ENCODE data around the gene CHSY3. TPM values are rescaled to one million over a fixed set of nuclear protein-coding genes. Genes with fewer than 3 reads are reported as not detected.

CHSY3 gene
- total RNA-seq, 1 donor from 2014 or later = 51.3 TPM

DNA sequence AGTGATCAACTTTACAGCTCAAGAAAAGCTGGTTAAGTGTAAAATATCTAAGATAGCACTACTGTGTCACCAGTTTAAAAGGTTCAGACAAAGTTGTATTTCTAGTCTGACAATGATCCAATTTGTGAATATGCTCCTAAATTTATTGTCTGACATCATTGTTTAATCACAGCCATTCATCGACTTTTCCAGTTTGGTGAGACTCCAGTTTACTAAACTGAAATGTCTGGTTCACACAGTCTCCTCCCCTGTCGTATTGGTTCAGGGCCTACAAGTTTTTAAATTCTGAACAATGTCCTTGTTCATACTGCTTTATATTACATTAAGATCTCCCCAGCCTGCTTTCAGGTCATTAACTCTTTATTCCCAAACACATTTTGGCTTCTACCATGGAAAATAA is 161.4 kb downstream of the CHSY3 start:
- H3K9me3 ChIP-seq = no peaks in the 10 kb centered on the region

DNA sequence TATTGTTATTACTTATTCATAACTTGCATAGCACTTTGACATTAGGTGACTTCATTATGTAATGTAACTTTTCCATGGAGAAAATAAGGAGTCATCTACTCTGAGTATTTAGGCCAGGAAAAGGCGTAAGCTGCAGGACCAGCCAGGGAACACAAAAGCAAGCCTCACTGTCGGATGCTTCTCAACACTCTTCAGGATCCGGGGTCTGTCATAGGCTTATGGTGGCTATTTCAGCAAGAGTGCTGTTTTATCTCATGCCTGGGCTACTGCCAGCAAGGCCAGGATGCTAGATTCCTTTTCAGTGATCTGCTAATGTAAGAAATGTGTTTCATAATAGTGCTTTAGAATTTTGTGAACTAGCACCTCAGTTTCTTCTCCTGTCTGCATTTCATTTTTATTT is 162.4 kb downstream of the CHSY3 start:
- no peaks in the 10 kb centered on the region for H3K9me3 ChIP-seq
- H3K4me3 ChIP-seq = no peak overlapping the region
- peak in 1 of 2 donors; percentile 65 for DNase-seq (ENCODE audit: low spot score in 2 of 2)
- TF ChIP-seq, protein P1, sequence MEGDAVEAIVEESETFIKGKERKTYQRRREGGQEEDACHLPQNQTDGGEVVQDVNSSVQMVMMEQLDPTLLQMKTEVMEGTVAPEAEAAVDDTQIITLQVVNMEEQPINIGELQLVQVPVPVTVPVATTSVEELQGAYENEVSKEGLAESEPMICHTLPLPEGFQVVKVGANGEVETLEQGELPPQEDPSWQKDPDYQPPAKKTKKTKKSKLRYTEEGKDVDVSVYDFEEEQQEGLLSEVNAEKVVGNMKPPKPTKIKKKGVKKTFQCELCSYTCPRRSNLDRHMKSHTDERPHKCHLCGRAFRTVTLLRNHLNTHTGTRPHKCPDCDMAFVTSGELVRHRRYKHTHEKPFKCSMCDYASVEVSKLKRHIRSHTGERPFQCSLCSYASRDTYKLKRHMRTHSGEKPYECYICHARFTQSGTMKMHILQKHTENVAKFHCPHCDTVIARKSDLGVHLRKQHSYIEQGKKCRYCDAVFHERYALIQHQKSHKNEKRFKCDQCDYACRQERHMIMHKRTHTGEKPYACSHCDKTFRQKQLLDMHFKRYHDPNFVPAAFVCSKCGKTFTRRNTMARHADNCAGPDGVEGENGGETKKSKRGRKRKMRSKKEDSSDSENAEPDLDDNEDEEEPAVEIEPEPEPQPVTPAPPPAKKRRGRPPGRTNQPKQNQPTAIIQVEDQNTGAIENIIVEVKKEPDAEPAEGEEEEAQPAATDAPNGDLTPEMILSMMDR (IDR thresholded peaks at IDR 0.05) = no peak
- no peaks in the 10 kb centered on the region for H3K36me3 ChIP-seq
- H3K4me1 ChIP-seq = peaks cover 0 to 21% of the 10 kb centered on the region in 2 donors
- H3K27me3 ChIP-seq = no peaks in the 10 kb centered on the region
- peak overlapping the region; percentile 79 to 81 for H3K27ac ChIP-seq
- intact Hi-C loops (cut with DNase I) = loop anchor here (5.0 kb wide), 1 partner anchor 159 kb away; no protein-coding TSS in a partner anchor

More for the DNA sequence above, 161.4 kb downstream of the CHSY3 start:
- TF ChIP-seq, protein P1 (IDR thresholded peaks at IDR 0.05) = no peak
- H3K27ac ChIP-seq = peak overlapping the region; percentile 79 to 81
- H3K27me3 ChIP-seq = no peaks in the 10 kb centered on the region
- peaks cover 0 to 21% of the 10 kb centered on the region in 2 donors for H3K4me1 ChIP-seq
- no peaks in the 10 kb centered on the region for H3K36me3 ChIP-seq
- intact Hi-C loops (cut with DNase I) = loop anchor here (5.0 kb wide), 1 partner anchor 158 kb away; no protein-coding TSS in a partner anchor
- H3K4me3 ChIP-seq = no peak overlapping the region
- DNase-seq (ENCODE audit: low spot score in 2 of 2) = no peak

DNA sequence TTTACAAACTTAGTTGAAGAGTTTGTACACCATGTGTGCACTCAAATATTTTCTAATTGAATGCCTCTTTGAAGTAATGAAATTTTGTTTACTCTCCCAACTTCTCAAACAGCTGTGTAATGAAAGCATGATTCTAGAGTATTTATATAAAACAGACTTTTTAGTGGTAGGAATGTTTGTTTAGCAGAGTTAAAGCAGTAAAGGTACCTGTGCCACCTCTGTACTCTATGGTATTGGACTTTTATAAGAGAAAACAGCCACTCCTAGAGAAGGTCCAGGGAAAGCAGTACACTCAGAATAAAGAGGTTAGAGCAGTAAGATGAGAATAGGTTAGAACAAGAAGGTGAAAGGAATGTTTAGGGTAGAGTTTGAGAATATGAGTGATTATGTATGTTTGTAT is 163.1 kb downstream of the CHSY3 start:
- intact Hi-C loops (cut with DNase I) = loop anchor here (5.0 kb wide), 1 partner anchor 160 kb away; no protein-coding TSS in a partner anchor
- no peak for DNase-seq (ENCODE audit: low spot score in 2 of 2)

DNA sequence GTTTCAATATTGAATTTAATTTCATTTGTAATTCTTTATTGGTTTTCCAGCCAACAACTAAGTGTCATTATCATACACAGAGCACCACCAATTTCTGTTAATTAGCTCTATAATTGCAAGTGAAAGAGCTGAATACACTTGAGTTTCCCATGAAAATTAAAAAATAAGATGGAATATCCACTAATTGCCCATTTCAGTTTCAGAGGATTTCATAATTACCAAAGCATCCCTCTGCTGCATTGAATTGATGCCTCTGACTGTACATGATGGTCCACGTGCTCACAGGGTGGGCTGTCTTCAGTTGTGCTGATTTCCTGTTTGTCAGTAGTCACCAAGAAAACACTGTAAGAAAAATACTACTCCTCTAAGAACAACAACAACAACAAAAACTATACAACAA is 163.8 kb downstream of the CHSY3 start:
- H3K4me3 ChIP-seq = no peak overlapping the region
- TF ChIP-seq, protein P1 (IDR thresholded peaks at IDR 0.05) = no peak
- H3K27ac ChIP-seq = peak overlapping the region; percentile 22 to 79
- peaks cover 0 to 21% of the 10 kb centered on the region in 2 donors for H3K4me1 ChIP-seq
- DNase-seq (ENCODE audit: low spot score in 2 of 2) = no peak
- H3K9me3 ChIP-seq = no peaks in the 10 kb centered on the region
- intact Hi-C loops (cut with DNase I) = loop anchor here (5.0 kb wide), 1 partner anchor 161 kb away; no protein-coding TSS in a partner anchor
- H3K36me3 ChIP-seq = no peaks in the 10 kb centered on the region
- H3K27me3 ChIP-seq = no peaks in the 10 kb centered on the region

More for the DNA sequence above, 163.1 kb downstream of the CHSY3 start:
- Histone ChIP-seq H3K9me3 (no peaks in the 10 kb centered on the region), H3K27ac (peak overlapping the region; percentile 79 to 81), H3K4me1 (peaks cover 0 to 21% of the 10 kb centered on the region in 2 donors), H3K4me3 (no peak overlapping the region), H3K27me3 (no peaks in the 10 kb centered on the region), H3K36me3 (no peaks in the 10 kb centered on the region)
- TF ChIP-seq, protein P1 (IDR thresholded peaks at IDR 0.05) = no peak

DNA sequence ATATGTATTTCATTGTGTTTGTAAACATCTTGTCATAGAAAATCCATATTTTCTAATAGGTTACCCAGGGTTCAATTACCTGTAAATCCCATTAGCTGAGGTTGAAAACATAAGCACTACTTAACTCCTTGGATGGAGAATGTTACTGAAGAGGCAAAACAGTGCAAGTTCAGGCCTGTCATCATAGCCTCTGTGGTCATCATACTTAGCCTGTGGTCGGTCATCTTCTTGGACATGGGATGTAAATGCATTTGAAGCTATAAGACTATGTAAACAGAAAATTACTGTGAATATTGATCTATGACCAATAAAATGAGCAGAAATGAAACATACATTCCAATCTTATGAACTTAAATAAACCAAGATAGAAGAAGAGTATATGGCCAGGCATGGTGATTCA is 164.7 kb downstream of the CHSY3 start:
- Histone ChIP-seq H3K27ac (no peak overlapping the region), H3K36me3 (no peaks in the 10 kb centered on the region), H3K9me3 (no peaks in the 10 kb centered on the region), H3K4me3 (no peak overlapping the region), H3K4me1 (peaks cover 0 to 21% of the 10 kb centered on the region in 2 donors), H3K27me3 (no peaks in the 10 kb centered on the region)
- intact Hi-C loops (cut with DNase I) = loop anchor here (5.0 kb wide), 1 partner anchor 162 kb away; no protein-coding TSS in a partner anchor
- TF ChIP-seq, protein P1 (IDR thresholded peaks at IDR 0.05) = no peak
- DNase-seq (ENCODE audit: low spot score in 2 of 2) = no peak
